Measurements from ENCODE around the gene CNPY4.

- TF ChIP-seq CTCF (IDR thresholded peaks at IDR 0.05): no peak
- TF ChIP-seq POLR2A (IDR thresholded peaks at IDR 0.05): no peak
Observed at GRCh38 chr7:100109521-100110163, 9.8 kb upstream of the CNPY4 start.
